ENCODE results near the gene SIGLEC7. TPM values are rescaled to one million over a fixed set of nuclear protein-coding genes. Genes with fewer than 3 reads are reported as not detected.

SIGLEC7 gene
- not detected in 2 replicates for total RNA-seq (2014; rRNA removed; shearing (Covaris generic))

- in situ Hi-C loops (cut with HindIII; ENCODE audit: low sequenced_read_pairs): no loop called here
- DNase-seq (ENCODE audit: low spot score): no peak
Observed at GRCh38 chr19:51142119-51142518, at the start of gene SIGLEC7. TSS of gene SIGLEC7 (plus strand) at chr19:51142301. CDS start at chr19:51142370, 69 bp downstream.

GRCh38 chr19:51093101-51093500, 49.0 kb upstream of the SIGLEC7 start:
- DNase-seq (ENCODE audit: low spot score): no peak
- in situ Hi-C loops (cut with HindIII; ENCODE audit: low sequenced_read_pairs): no loop called here

DNA sequence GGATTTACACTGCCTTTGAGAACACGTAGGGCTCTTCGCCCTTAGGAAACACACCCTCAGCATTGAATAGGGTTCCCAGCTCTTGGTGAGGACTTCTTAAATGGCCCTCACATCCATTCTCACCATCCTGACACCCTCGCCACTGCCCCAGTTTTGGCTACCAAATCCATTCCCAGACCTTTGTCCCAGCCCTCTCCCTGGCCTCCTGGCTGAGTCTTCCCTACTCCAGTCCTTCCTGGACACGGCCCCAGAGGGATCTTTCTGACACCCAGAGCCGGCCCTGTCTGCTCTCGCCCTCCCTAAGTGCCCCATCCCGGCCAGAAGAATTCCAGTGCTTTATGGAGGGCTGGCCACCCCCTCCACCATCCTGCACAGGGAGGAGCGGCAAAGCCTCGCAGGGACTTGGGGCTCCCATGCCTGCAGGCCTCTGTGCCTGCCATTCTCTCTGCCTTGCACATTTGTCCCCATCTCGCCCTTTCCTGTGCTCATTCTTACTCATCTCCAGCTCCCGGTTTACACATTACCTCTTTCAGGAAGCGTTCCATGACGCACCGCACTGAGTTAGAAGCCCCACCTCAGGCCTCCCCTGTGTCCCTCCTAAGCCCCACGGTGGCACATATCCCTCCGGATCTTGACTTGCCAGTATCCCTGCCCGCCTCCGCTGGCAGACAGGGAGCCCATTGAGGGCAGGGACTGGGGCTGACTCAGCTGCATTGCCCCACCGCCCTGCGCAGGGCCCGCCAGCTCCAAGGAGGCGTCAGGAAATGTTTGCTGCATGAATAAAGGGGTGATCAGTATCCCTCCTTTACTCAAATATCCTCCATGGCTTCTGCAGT, 48.4 kb upstream of the SIGLEC7 start:
- in situ Hi-C loops (cut with HindIII; ENCODE audit: low sequenced_read_pairs): no loop called here
- DNase-seq (ENCODE audit: low spot score): no peak

- in situ Hi-C loops (cut with HindIII; ENCODE audit: low sequenced_read_pairs): no loop called here
- DNase-seq (ENCODE audit: low spot score): no peak
Observed at GRCh38 chr19:51094696-51095279, 47.3 kb upstream of the SIGLEC7 start.

DNA sequence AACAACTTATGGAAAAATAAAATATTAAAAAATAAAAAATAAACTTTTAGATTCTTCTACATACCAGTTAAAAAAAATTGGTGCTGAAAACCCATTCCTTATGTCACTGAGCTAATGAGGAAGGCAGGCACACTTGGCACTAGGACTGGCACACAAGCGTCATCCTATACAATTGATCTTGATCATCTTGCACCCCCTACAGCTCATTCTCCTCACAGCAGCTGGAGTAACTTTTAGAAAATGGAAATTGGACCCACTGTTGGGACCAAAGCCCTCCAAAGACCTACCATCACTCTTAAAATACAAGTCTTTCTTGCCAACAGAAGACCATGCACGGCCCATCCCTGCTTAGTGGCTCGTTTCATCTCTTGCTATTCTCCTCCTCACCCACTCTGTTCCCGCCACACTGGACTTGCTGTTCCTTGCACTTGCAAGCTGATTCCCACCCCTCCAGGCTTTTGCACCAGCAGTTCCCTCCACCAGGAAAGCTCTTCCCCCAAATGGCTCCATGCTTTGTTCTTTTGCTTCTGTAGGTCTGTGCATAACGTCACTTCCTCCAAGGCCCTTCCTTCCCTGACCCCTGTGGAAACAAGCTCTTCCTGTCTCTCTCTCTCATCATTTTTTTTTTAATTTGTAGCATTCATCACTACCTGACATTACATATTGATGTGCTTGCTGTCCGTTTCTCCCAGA, 45.5 kb upstream of the SIGLEC7 start:
- DNase-seq (ENCODE audit: low spot score): no peak
- in situ Hi-C loops (cut with HindIII; ENCODE audit: low sequenced_read_pairs): no loop called here

- in situ Hi-C loops (cut with HindIII; ENCODE audit: low sequenced_read_pairs): no loop called here
- DNase-seq (ENCODE audit: low spot score): peak; percentile 61
Observed at GRCh38 chr19:51097166-51097738, 44.8 kb upstream of the SIGLEC7 start.

- DNase-seq (ENCODE audit: low spot score): no peak
- in situ Hi-C loops (cut with HindIII; ENCODE audit: low sequenced_read_pairs): no loop called here
Observed at GRCh38 chr19:51097796-51098195, 44.3 kb upstream of the SIGLEC7 start.

GRCh38 chr19:51098365-51099046, 43.6 kb upstream of the SIGLEC7 start:
- in situ Hi-C loops (cut with HindIII; ENCODE audit: low sequenced_read_pairs): no loop called here
- no peak for DNase-seq (ENCODE audit: low spot score)

DNA sequence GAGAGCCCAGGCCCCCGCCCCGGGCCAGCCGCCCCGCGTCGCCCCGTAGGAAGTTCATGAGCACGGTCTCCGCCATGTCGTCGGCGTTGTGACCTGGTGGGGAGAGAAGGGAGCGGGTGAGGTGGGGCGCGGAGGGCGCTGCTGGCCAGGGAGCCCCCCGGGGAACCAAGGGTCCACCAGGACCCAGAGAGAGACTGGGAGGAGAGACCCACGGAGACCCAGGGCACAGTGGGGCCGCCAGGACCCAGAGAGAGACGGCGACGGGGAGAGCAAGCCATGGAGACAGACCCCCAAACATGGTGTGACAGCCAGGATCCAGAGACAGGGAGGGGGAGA, 43.1 kb upstream of the SIGLEC7 start:
- no peak for DNase-seq (ENCODE audit: low spot score)
- in situ Hi-C loops (cut with HindIII; ENCODE audit: low sequenced_read_pairs): no loop called here

DNA sequence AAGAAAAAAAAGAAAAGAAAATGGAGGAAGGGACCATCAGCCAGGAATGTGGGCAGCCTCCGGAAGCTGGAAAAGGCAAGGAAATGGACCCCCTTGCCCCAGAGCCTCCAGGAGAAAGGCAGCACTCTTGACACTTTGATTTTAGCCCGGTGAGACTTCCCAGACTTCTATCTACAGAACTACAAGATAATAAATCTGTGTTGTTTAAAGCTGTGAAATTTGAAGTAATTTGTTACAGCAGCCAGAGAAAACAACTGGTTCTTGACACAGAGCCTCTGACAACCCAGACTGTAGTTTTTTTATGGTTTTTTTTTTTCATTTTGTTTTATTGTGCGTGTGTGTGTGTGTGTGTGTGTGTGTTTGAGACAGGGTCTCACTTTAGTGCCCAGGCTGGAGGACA, 41.5 kb upstream of the SIGLEC7 start:
- in situ Hi-C loops (cut with HindIII; ENCODE audit: low sequenced_read_pairs): no loop called here
- DNase-seq (ENCODE audit: low spot score): no peak

GRCh38 chr19:51101171-51101865, 40.8 kb upstream of the SIGLEC7 start:
- DNase-seq (ENCODE audit: low spot score): no peak
- in situ Hi-C loops (cut with HindIII; ENCODE audit: low sequenced_read_pairs): no loop called here

DNA sequence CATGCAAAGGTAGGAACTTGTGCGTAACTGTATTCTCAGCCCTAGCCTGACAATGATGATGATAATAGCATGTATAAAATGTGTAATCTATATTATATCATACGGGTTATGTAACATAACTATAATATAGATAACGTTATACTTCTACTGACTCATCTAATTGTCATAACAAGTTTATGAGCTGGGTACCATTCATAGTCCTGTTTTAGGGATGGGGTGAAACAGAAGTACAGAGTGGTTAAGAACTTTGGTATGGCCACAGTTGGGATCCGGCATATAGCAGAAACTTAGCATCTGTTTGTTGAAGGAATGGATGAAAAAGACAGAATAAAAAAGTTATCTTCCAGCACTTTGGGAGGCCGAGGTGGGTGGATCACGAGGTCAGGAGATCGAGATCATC, 39.1 kb upstream of the SIGLEC7 start:
- in situ Hi-C loops (cut with HindIII; ENCODE audit: low sequenced_read_pairs): no loop called here
- no peak for DNase-seq (ENCODE audit: low spot score)

- in situ Hi-C loops (cut with HindIII; ENCODE audit: low sequenced_read_pairs): no loop called here
Observed at GRCh38 chr19:51103926-51104341, 38.2 kb upstream of the SIGLEC7 start.

GRCh38 chr19:51107406-51108065, 34.6 kb upstream of the SIGLEC7 start:
- in situ Hi-C loops (cut with HindIII; ENCODE audit: low sequenced_read_pairs): no loop called here
- no peak for DNase-seq (ENCODE audit: low spot score)

More at GRCh38 chr19:51103926-51104341, 38.2 kb upstream of the SIGLEC7 start:
- DNase-seq (ENCODE audit: low spot score): no peak

- peak; percentile 99 for DNase-seq (ENCODE audit: low spot score)
Observed at GRCh38 chr19:51108066-51108804, 33.9 kb upstream of the SIGLEC7 start, which contains the start of gene CTU1. TSS of gene CTU1 (minus strand) at chr19:51108409. CDS start at chr19:51104569, 3,840 bp downstream.

DNA sequence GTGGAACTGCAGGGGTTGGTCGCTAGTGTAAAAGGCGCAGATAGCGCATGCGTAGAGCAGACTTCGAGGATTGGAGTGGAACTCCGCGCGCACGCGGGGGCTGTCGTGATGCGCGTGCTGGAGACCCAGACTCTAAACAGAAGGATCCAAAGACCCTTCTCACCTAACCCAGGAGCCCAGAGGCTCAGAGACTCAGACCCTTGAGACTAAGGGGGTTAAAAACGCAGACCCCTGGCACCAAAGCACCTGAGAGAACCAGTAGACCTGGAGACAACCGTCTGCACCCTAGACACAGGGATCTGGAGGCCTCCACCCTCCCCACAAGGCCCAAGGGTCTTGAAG, 33.3 kb upstream of the SIGLEC7 start:
- in situ Hi-C loops (cut with HindIII; ENCODE audit: low sequenced_read_pairs): no loop called here
- DNase-seq (ENCODE audit: low spot score): no peak

More at GRCh38 chr19:51108066-51108804, 33.9 kb upstream of the SIGLEC7 start, which contains the start of gene CTU1:
- in situ Hi-C loops (cut with HindIII; ENCODE audit: low sequenced_read_pairs): no loop called here

GRCh38 chr19:51110666-51110971, 31.5 kb upstream of the SIGLEC7 start:
- DNase-seq (ENCODE audit: low spot score): no peak
- in situ Hi-C loops (cut with HindIII; ENCODE audit: low sequenced_read_pairs): no loop called here

- in situ Hi-C loops (cut with HindIII; ENCODE audit: low sequenced_read_pairs): no loop called here
- no peak for DNase-seq (ENCODE audit: low spot score)
Observed at GRCh38 chr19:51111606-51112005, 30.5 kb upstream of the SIGLEC7 start.

Data from G401 (cell line).